ENCODE results near the gene VPS51. TPM values are rescaled to one million over a fixed set of nuclear protein-coding genes. Genes with fewer than 3 reads are reported as not detected.
A peak's percentile ranks its signal among the peaks of the same experiment; 100 is the strongest.

VPS51 gene
- total RNA-seq, result 123 and 217 TPM in 2 replicates

DNA sequence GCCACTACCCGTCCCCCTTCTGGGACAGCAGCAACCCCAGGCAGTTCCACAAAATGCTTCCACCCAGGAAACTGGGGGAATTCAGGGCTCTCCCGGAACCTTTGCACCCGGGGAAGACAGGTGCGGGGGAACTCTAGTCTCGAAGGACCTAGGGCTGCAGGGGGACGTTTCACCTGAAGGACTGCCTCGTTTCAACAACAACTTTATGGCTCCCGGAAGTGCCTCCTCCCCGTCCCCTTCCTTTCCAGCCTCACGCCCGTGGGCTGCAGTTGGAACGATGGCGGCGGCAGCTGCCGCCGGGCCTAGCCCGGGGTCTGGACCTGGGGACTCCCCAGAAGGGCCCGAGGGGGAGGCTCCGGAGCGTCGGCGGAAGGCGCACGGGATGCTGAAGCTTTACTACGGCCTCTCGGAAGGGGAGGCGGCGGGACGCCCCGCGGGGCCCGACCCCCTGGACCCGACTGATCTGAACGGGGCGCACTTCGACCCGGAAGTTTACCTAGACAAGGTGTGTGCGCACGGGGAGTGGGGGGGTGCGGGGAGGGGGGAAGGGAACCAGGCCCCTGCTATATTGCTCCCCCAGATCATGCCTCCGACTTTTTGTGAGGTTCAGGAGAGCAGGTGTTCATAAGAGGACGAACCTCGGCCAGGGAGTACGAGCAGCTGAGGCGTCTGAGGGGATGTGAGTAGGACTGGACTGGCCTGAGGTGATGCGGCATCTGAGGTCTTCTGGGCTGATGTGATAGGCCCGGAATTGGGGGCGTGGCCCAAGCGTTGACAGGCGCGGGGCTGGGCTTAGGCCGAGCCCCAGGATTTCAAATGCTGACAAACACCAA is at the start of gene VPS51:
Gene VPS51 (plus strand): TSS at position 241 of the 833 bp plus-strand sequence. CDS start 37 bp downstream, at position 278.

DNA sequence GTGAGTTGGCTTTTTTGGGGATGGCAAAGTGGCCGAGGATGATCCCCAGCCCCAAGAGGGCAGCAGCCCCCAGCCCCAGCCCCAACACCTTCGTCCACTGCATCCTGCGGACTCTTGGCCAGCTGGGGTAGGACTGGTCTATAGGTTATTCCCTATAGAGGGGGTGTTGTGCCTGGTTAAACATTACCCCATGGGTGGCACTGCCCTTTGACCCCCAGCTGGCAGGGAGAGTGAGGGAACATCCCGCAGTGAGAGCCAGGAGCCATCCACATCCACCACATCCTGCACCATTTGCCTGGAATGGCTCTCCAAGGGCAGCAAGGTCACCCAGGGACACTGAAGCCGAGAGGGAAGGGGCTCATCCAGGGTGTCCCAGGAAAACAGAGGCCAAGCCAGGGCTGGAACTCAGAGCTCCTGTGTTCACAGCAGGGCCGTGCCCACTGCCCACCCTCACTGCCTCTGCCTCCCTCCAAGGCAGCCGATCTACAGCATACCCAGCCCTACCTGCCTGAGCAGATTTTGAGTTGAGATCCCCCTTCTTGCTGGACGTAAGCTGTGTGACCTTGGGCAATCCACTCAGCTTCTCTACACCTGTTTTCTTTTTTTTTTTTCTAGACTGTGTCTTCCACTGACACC is 37.5 kb upstream of the VPS51 start, which contains the start of gene NAALADL1:
Gene NAALADL1 (minus strand): TSS at position 135 of the 636 bp plus-strand sequence. CDS start 32 bp downstream, at position 103.

DNA sequence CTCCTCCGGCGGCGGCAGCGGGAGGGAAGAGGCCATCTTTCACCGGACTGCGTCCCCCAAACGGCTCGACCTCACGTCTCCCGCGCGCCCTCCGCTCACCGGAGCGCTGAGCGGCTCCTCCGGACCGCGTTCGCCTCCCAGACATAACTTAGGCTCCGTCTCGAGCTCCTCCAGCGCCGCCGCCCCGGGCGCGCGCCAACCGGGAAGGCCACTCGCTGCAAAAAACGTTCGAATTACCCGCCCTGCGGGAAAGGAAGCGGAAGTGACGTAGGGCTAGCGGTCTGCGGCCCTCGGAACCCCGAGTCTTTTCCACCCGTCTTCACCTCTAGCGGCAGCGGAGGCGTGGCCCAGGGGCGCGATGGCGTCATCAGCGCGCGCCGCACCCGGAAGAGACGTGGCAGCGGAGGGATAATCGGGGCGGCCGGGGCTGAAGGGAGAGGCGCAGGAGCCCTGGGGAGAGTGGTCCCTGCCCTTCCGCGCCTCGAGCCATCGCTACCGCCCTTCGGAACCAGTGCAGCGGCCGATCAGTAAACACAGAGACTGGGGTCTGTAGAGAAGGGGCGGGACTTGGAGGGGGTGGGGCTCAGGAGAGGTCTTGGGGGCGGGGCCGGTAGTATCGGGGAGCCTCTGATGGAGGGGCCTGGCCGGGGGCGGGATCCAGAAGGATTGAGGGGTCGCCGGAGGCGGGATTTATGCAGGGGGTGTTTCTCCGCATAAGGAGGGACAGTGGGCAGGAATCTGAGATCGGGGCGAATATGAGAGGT is 12.0 kb upstream of the VPS51 start, which contains the start of the genes CDCA5 and ZFPL1:
Gene CDCA5 (minus strand): TSS at position 207 of the 764 bp plus-strand sequence. CDS start 62 bp downstream, at position 145.
Gene ZFPL1 (plus strand): TSS at position 389 of the 764 bp plus-strand sequence. CDS start 477 bp downstream, outside the sequence.

DNA sequence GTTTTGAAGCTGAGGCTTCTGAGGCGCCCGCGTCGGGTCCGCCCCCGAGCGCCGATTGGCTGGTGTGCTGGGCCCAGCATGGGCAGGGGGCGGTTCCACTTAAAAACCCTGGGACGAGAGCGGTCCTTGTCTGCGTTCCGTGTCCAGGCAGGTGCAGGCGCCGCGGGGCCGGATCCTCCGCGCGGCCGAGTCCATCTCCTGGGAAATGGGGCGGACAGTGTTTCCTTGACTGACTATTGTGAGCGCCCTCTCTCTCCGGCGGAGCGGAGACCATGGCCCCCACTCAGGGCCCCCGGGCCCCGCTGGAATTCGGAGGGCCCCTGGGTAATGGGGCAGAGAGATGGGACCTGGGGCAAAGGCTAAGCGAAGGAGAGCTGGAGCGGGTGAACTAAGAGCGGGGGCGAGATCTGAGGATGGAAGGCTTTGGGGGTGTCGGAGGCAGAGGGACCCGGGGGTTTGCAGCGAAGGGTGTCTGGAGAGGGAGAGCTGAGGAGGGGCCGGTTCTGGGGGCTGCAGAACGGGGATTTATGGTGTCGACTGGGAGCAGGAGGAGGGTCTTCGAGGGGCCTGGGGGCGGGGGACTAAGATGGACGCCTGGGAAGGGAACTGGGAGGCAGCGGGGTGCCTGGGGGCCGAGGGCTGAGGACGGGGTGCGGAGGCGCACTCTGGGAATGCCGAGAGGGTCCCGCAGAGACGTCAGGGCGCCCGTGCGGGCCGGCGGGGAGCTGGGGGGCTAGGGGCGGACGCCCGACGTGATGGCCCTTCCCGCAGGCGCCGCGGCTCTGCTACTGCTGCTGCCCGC is 15.9 kb downstream of the VPS51 start, which contains the start of gene TM7SF2:
Gene TM7SF2 (plus strand): TSS at position 129 of the 802 bp plus-strand sequence. CDS start 144 bp downstream, at position 273.

DNA sequence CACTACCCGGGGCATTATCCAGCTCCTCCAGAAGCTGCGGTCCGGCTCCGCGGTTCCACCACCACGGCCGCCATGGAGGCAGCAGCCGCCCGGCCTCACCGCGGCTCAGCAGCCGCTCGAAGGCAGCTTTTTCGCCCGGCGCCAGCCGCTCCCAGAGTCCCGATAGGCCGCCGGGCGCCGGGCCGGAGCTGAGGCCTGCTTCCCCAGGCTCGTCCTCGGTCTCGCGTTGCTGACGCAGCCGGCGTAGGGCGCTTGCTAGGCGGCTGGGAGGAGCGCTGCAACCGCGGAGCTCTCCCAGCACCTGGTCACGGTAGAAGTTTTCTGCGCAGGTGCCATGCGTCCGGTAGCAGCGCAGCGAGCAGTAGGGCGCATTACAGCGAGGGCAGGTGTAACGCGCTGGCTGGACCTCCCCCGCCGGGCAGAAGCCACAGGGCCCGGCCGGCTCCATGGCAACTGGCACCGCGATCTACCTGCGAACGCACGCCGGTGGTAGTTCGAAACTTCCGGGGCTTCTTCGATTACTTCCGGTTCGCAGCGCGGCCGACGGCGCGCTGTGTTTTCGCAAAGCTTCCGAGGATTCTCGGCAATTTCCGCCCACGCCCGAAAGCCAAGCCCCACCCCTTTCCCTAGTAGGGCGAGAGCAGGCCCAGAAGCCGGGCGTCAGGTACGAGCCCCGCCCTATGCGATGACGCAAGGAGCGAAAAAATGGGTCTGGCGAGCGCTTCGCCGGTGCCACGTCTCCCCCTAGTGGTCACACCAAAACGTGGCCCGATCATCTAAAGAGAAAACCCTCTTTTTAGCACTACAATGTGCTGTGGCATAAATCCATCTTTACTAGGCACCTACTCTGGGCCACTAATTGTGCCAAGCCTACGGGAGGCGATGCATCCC is 21.4 kb downstream of the VPS51 start, which contains the start of gene ZNHIT2:
Gene ZNHIT2 (minus strand): TSS at position 496 of the 891 bp plus-strand sequence. CDS start 48 bp downstream, at position 448.

DNA sequence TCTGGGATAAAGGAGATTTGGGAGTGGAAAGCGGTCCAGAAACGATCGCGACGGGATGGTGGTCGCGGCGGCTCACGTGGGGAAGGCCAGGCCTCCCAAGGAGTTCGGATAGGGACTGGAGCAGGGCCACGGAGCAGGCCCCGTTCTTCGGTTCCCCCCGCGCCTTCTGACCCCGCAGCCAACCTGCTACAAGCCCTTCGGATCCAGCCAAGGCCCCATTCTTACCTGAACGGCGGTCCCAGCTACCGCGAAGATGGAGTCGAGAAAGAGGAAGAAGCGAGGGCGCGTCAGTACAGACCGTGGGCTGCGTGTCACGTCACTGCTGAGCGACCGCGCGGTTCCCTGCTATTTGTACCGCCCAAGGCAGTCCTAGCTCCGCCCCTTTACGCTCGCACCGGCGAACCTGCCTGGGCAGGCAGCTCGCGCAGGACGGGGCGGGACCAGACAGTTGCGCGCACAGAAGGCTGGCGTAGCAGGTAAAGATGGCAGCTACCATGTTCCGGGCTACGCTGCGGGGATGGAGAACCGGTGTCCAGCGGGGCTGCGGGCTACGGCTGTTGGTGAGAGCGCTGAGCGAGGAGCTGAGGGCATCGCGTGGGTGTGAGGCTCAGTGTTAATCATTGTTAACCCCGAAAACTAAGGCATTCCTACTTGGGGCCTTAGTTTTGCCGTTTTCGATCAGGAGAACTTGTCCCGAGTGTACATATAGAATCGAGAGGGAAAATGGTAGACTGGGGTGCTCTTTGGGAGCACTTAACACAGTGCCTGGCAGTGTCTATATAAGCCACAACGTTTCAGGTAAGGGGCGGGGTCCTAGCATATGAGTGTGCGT is 26.1 kb downstream of the VPS51 start, which contains the start of the genes FAU and MRPL49:
Gene FAU (minus strand): TSS at position 270 of the 832 bp plus-strand sequence. CDS start 321 bp downstream, outside the sequence.
Gene MRPL49 (plus strand): TSS at position 457 of the 832 bp plus-strand sequence. CDS start 26 bp downstream, at position 483.

DNA sequence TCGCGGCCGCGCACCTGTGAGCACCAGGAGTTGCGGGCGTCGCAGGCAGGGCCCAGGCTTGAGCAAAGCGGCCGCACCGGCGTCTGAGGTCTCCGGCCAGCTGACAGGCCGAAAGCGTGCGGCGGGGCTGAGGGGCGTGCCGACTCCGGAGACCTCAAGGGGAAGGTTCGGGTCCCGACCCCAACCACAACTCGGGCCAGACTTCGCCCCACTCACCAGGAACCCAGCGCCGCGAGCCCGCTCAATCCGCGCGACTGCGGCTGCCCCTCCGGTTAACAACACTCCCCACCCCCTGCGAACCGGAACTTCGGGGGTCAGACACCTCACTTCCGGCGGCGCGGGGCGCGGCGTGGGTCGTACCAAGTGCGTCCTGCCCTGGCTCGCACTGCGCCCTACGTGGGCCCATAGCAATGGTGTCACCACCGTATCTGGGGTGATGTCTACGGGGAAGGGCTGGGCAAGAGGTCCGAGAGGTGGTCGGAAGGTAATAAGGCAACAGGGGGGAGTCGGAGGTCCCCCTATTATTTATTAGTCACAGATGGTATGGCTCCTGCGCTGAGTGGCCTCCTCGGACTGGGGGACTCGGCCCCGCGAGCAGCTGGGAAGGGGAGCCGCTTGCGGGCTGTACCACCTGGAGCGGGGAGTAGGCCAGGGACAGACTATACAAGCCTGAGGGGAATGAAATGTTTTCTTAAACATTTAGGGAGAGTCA is 38.4 kb downstream of the VPS51 start, which contains the start of gene SYVN1:
Gene SYVN1 (minus strand): TSS at position 280 of the 712 bp plus-strand sequence. CDS start 918 bp downstream, outside the sequence.

Small RNA genes lying within 50 kb of the gene (small RNA-seq; reads per million reads assigned to genes)
- gene HIGD1AP10 (not detected), gene PDCL2P2 (not detected), gene RNU2-23P (2.8 reads per million, percentile 81 among the genes with 10 or more reads in this experiment)

Other genes starting within 250 kb of the VPS51 start
- 72.4 and 90.2 TPM in 2 replicates for gene EHD1, start 217.6 kb upstream of the VPS51 start, total RNA-seq
- gene ATG2A, start 179.0 kb upstream of the VPS51 start, total RNA-seq, result 15.3 and 15.4 TPM in 2 replicates
- gene PPP2R5B, start 171.5 kb upstream of the VPS51 start, total RNA-seq, result 8.2 TPM in 2 replicates
- gene GPHA2, start 160.3 kb upstream of the VPS51 start, total RNA-seq, result not detected in 2 replicates
- not detected in 2 replicates for gene MAJIN, start 124.1 kb upstream of the VPS51 start, total RNA-seq
- gene BATF2, start 99.2 kb upstream of the VPS51 start, total RNA-seq, result 0.39 and 1.4 TPM in 2 replicates
- 74.2 and 76.9 TPM in 2 replicates for gene ARL2, start 82.1 kb upstream of the VPS51 start, total RNA-seq
- gene SNX15, start 68.8 kb upstream of the VPS51 start, total RNA-seq, result 11.9 and 13.4 TPM in 2 replicates
- 5.9 and 7.7 TPM in 2 replicates for gene SAC3D1, start 55.0 kb upstream of the VPS51 start, total RNA-seq
- gene NAALADL1, start 37.7 kb upstream of the VPS51 start, total RNA-seq, result 18.5 and 25.1 TPM in 2 replicates
- gene CDCA5, start 12.2 kb upstream of the VPS51 start, total RNA-seq, result 5.4 and 7.7 TPM in 2 replicates
- gene ZFPL1, start 12.0 kb upstream of the VPS51 start, total RNA-seq, result 35.1 and 40.6 TPM in 2 replicates
- gene TM7SF2, start 15.7 kb downstream of the VPS51 start, total RNA-seq, result 4.2 and 8.5 TPM in 2 replicates
- 8.9 and 9.5 TPM in 2 replicates for gene ZNHIT2, start 21.5 kb downstream of the VPS51 start, total RNA-seq
- gene FAU, start 25.9 kb downstream of the VPS51 start, total RNA-seq, result 154 and 175 TPM in 2 replicates
- 35.1 and 39.6 TPM in 2 replicates for gene MRPL49, start 26.1 kb downstream of the VPS51 start, total RNA-seq
- gene SYVN1, start 38.3 kb downstream of the VPS51 start, total RNA-seq, result 14.2 and 15.9 TPM in 2 replicates
- gene SPDYC, start 74.0 kb downstream of the VPS51 start, total RNA-seq, result not detected in 2 replicates
- gene CAPN1, start 85.7 kb downstream of the VPS51 start, total RNA-seq, result 82.6 and 111 TPM in 2 replicates
- 6.0 and 6.8 TPM in 2 replicates for gene POLA2, start 165.7 kb downstream of the VPS51 start, total RNA-seq
- gene CDC42EP2, start 218.7 kb downstream of the VPS51 start, total RNA-seq, result 21.0 and 24.5 TPM in 2 replicates
- gene DPF2, start 237.6 kb downstream of the VPS51 start, total RNA-seq, result 45.1 and 47.1 TPM in 2 replicates

Data from articular chondrocyte of knee joint (primary cell).